Activated CD8-positive, alpha-beta memory T cell treated with anti-CD3 and anti-CD28 coated beads, Interleukin-2, amount 50 U/mL, for 48 hours (primary cell): ENCODE data around the gene R3HCC1L.

Experiments used
- DNase-seq: peaks from one replicate; pipeline ENCODE4 v3.0.0-alpha.2; 2020

The R3HCC1L gene

DNA sequence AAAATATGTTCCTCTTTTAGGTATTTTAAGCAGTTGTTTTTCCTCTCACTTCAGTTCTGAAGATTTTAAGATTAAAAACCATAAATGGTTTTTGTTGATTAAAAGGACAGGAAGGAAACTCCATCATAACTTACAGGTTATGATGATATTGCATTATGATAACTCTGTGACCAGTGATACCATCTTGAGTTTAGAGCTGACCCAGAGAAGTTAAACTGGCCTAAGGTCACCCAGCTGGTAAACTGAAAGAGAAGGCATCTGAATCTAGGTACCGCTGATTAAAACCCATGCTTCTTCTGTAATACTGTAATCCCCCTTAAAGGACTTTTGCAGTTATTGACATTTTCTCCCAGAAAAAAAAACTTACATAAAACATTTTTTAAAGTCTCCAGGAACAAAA, 103.9 kb downstream of the R3HCC1L start:
- DNase-seq = no peak

DNA sequence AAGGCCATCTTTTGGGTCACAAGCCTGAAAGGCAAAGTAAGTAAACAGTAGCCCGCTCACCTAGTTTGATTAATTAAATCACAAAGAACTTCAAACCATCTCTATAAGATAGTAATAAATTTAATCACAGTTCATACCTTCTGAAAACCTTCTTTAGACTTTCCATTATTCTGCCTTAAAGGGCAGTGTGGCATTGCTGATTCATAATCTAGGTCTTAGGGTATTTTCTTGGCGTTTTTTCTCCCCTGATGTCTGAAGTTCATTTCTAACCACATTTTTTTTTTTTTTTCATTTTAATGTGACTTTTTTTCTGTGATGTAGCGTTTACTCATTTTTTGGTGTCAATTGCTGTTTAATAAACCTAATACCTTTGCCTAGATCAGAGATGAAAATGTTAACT, 106.1 kb downstream of the R3HCC1L start:
- no peak for DNase-seq

DNA sequence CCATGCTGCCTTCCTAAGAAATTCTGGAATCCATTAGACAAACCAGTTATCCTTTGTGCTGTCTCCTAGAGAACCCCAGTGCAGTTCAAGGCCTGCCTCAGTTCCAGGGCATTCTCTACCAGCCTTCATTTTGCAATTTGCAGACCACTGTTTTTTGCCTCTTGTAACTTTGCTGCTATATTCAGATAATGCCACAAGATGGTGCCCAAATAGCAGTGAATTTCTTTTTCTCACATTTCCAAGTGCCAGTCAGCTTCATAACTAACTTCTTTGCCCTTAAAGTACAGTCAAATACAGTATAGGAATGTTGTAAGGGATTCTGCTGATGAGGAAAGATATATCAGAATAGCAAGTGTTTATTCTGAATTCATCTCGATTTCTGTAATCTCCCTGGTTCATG, 108.4 kb downstream of the R3HCC1L start:
- DNase-seq = no peak

- DNase-seq = no peak
Measured at GRCh38 chr10:98244141-98244540, 109.7 kb downstream of the R3HCC1L start.

GRCh38 chr10:98244586-98244985, 110.1 kb downstream of the R3HCC1L start:
- DNase-seq = no peak

GRCh38 chr10:98246911-98247805, 112.7 kb downstream of the R3HCC1L start:
- DNase-seq = no peak

DNA sequence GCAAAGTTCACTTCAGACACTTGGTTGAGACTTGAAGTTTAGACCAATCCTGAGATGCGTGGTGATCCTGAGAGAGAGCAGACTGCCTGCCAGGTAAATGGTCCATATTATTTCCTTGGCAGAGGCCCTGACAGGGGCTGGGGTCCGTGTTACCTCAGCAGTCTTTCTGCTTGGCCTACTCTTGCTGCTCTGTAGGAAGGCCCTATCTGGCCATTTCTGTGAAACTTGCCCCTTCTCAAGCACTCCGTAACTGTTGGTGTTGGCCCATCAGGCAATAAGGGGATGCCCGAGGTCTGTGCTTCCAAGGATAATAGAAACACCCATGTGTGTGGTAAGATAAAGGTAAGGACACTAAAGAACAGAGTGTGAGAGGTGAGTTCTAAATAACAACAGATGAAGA, 113.6 kb downstream of the R3HCC1L start:
- DNase-seq = no peak

DNA sequence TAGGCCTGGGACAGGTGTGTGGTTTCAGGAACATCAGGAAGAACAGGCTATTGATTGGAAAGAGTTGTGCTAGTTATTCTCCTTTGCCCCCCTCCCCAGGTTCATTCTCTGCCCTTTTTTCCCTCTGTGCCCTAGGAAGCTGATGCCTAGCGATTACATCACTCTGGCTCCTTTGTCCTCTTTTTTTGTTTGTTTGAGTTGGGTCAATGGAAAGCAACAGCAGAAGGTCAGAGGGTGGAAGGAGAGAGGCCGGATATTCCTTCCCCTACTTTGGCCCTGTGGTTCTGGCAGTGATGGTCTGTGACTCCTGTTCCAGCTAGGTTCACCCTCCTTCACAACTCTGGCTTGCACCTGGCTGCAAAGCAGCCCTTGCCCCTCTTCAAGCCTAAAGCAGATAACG, 114.7 kb downstream of the R3HCC1L start:
- DNase-seq = no peak

GRCh38 chr10:98251399-98251798, 116.9 kb downstream of the R3HCC1L start:
- no peak for DNase-seq

- no peak for DNase-seq
Measured at GRCh38 chr10:98252464-98252863, 118.0 kb downstream of the R3HCC1L start.

- DNase-seq = no peak
Measured at GRCh38 chr10:98253499-98253898, 119.0 kb downstream of the R3HCC1L start.

- DNase-seq = no peak
Measured at GRCh38 chr10:98254234-98254974, 119.9 kb downstream of the R3HCC1L start.

DNA sequence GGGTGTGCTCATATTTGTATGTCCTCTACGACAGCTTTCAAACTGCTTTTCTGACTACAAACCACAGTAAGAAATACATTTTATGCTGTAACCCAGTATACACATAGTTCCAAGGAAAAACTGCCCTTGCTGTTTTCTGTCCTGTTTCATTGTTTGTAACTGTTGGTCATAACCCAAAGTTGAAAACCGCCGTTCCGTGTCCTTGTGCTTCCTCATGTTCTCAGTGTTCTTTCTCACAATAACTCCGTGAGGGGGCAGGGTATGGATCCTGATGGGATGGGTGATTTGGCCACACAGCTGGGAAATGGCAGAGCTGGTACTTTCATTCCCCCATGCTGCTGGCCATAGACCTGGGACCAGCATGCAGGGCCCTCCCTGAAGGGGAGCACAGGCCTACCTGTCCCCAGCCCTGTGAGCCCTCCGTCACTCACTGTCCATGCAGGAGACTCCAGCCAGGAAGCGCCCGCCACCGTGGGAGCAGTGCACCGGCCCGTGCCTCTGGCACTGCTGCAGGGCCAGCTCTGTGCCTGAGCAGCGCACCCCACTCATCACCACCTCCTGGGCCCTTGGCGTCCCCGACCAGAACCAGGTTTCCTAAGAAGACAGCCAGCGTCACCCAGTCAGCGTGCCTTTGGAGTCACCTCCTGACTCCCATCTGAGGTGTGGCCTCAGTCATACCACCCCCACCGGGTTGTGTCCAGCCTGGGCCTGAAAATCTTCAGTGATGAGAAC, 120.9 kb downstream of the R3HCC1L start:
- no peak for DNase-seq

DNA sequence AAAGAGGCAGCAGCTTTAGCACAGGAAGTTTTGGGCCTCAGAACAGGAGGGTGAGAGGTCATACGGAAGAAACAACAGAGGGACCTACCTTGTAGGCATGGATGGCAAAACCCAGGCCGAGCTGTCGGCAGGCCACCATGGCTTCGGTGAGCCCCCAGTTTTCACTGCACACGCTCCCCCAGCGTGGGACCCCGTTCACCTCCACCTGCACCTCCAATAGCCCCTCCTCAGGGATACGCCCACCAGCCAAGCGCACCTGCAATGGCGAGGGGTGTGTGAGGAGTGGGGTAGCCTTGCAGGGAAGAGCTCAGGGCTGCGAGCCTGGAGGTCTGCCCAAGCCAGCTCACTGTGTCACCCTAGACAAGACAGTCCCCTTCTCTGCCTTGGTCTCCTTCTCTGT, 122.2 kb downstream of the R3HCC1L start:
- DNase-seq = no peak

GRCh38 chr10:98257198-98257597, 122.7 kb downstream of the R3HCC1L start:
- DNase-seq = no peak

DNA sequence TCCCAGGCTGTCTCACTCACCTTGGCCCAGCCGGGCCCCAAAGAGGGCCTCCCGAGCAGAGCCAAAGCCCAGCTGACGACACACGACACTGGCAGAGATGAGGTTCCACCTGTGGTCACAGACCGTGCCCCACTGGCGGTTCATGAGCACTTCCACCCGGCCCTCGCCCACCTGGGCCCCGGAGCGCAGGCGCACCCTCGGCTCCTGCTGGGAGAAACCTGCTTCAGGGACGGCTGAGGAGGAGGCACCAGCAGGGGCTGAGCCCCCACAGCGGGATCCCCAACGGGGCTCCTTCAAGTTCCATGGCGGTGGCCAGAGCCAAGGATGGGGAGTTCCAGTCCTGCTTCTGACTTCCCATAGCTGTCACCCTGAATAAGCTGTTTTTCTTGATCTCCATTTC, 123.5 kb downstream of the R3HCC1L start:
- DNase-seq = no peak

GRCh38 chr10:98258683-98259454, 124.4 kb downstream of the R3HCC1L start:
- DNase-seq = no peak

DNA sequence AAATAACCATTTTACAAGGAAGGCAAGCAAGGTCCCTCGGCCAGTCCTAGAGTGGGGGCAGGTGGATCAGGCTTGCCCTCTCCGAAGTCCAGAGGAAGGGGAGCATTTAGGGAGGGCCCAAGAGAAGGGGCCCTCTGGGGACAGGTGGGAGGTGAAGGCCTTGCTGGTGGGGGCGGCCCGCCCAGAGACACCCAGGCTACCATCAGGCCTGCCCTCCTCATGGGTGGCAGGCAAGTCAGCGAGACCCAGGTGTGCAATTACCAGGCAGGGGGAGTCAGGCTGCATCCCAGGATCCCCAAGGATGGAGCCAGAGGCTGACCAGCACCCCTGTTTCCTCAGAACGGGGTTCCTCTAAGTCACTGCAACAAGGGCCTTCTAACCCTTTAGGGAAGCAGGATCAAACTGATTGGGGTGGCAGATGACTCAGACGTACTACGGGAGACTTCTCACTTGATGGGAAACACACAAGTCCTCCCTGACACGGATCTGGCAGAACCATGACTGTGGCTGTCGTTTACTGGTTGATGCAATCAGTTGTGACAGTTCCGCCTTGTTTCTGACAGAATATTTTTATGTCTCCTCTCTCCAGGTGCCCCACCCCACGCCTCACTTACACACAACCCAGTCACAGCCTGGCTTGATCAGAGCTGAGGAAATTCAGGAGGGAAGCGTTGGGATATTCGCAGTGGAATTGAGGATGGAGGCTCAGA, 125.3 kb downstream of the R3HCC1L start:
- no peak for DNase-seq

DNA sequence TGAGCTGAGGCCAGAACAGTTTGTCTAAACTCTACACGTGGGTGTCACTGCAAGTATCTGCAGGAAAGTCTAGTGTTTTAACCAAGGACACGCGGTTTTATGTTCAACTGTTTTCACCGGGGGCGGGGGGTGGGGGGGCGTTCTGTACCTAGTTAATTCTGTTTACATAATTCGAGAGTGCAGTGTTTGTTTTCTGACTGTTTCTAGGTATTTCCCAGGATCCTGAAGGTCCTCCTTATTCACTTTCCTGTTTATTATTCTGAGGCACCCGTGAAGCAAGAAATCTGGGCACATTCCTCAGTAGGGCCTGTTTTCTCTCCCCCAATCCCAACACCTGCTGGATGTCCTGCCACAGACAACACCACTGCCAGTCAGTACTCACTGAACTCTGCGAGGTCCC, 125.9 kb downstream of the R3HCC1L start:
- no peak for DNase-seq

DNA sequence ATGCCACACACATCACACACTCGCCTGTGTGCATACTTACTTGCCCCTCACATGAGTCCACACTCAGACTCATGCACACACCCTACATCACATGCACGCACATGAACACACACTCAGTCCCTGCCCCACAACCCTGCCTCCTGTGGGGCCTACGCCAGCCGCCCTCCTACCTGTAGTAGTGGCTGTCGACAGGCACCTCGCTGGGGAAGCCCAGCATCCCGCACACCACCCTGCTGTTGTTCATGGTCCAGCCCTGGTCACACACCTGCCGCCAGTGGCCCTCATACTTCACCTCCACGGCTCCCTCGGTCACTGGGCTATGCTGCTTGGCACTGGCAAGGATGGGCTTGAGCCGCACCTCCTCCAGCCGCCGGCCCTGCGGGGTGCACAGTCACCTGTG, 126.3 kb downstream of the R3HCC1L start:
- DNase-seq = no peak

GRCh38 chr10:98261436-98262277, 127.2 kb downstream of the R3HCC1L start:
- DNase-seq = no peak
